Trophoblast cell (in vitro differentiated cells and primary cell): ENCODE measurements around the gene BRD3OS.

ENCODE experiments used
- DNase-seq, 2 donors: peaks; one replicate each; pipeline ENCODE4 v3.0.0-alpha.2; 2016
- H2AFZ ChIP-seq: 2 replicates; pipeline ENCODE4 v1.6.1; 2013; ENCODE audit warnings: low read length, moderate library complexity, mild to moderate bottlenecking; ENCODE audit not compliant: insufficient read depth, poor library complexity
- H2AK5ac ChIP-seq: 2 replicates; pipeline ENCODE4 v1.6.1; 2013; ENCODE audit warnings: mild to moderate bottlenecking, low read length
- H2BK120ac ChIP-seq: 2 replicates; pipeline ENCODE4 v1.6.1; 2013; ENCODE audit warnings: low read length, mild to moderate bottlenecking, moderate library complexity; ENCODE audit not compliant: insufficient read depth, poor library complexity
- H2BK12ac ChIP-seq: 2 replicates; pipeline ENCODE4 v1.6.1; 2013; ENCODE audit warnings: mild to moderate bottlenecking, low read length, moderate library complexity
- H2BK5ac ChIP-seq: 2 replicates; pipeline ENCODE4 v1.6.1; 2013; ENCODE audit warnings: low read length, low read depth, moderate library complexity, mild to moderate bottlenecking; ENCODE audit not compliant: poor library complexity
- H3K14ac ChIP-seq: 2 replicates; pipeline ENCODE4 v1.6.1; 2013; ENCODE audit warnings: mild to moderate bottlenecking, low read length
- H3K18ac ChIP-seq: 2 replicates; pipeline ENCODE4 v1.6.1; 2013; ENCODE audit warnings: mild to moderate bottlenecking, low read length
- H3K23ac ChIP-seq: 2 replicates; pipeline ENCODE4 v1.6.1; 2013; ENCODE audit warnings: low read length
- H3K27ac ChIP-seq: 2 replicates; pipeline ENCODE4 v1.5.1; 2013; ENCODE audit warnings: low read depth, mild to moderate bottlenecking, inconsistent platforms, low read length, moderate library complexity
- H3K27me3 ChIP-seq: 2 replicates; pipeline ENCODE4 v1.6.1; 2013; ENCODE audit warnings: inconsistent platforms, mild to moderate bottlenecking, low read length, moderate library complexity; ENCODE audit not compliant: insufficient read depth
- H3K36me3 ChIP-seq, 2 experiments: 1 replicate in 1 of 2; 2 replicates in 1 of 2; pipeline ENCODE4 v1.6.1; 2013; ENCODE audit warnings: low read length in 2 of 2, mild to moderate bottlenecking in 2 of 2, moderate library complexity in 1 of 2; ENCODE audit not compliant: insufficient read depth in 2 of 2, control insufficient read depth in 1 of 2
- H3K4ac ChIP-seq: 2 replicates; pipeline ENCODE4 v1.6.1; 2013; ENCODE audit warnings: low read depth, mild to moderate bottlenecking, low read length, moderate library complexity
- H3K4me1 ChIP-seq, 2 experiments: 1 replicate in 1 of 2; 2 replicates in 1 of 2; pipeline ENCODE4 v1.6.1; 2013; ENCODE audit warnings: low read length in 2 of 2, mild to moderate bottlenecking in 2 of 2, moderate library complexity in 1 of 2; ENCODE audit not compliant: insufficient read depth in 2 of 2, control insufficient read depth in 1 of 2
- H3K4me2 ChIP-seq: 2 replicates; pipeline ENCODE4 v1.6.1; 2013; ENCODE audit warnings: inconsistent platforms, mild to moderate bottlenecking, low read length, moderate library complexity
- H3K4me3 ChIP-seq: 2 replicates; pipeline ENCODE4 v1.5.1; 2013; ENCODE audit warnings: mild to moderate bottlenecking, low read depth, low read length, inconsistent platforms
- H3K79me1 ChIP-seq: one replicate; pipeline ENCODE4 v1.6.1; 2013; ENCODE audit warnings: low read length
- H3K79me2 ChIP-seq: 2 replicates; pipeline ENCODE4 v1.6.1; 2013; ENCODE audit warnings: low read length, mild to moderate bottlenecking; ENCODE audit not compliant: control insufficient read depth, insufficient read depth, poor library complexity
- H3K9ac ChIP-seq: 2 replicates; pipeline ENCODE4 v1.6.1; 2013; ENCODE audit warnings: mild to moderate bottlenecking, low read length
- H3K9me3 ChIP-seq: 2 replicates; pipeline ENCODE4 v1.6.1; 2013; ENCODE audit warnings: low read depth, mild to moderate bottlenecking, control low read depth, inconsistent platforms, low read length; ENCODE audit not compliant: insufficient read depth
- H4K12ac ChIP-seq: 2 replicates; pipeline ENCODE4 v1.6.1; 2013; ENCODE audit warnings: low read depth, mild to moderate bottlenecking, low read length, moderate library complexity
- H4K8ac ChIP-seq: 2 replicates; pipeline ENCODE4 v1.6.1; 2013; ENCODE audit warnings: low read depth, mild to moderate bottlenecking, low read length, moderate library complexity
- H4K91ac ChIP-seq: one replicate; pipeline ENCODE4 v1.6.1; 2013; ENCODE audit warnings: low read depth, mild to moderate bottlenecking, low read length, moderate library complexity
- WGBS: extraction: QIAGEN DNeasy Blood & Tissue Kit; methylation state at CpG from one replicate; pipeline ENCODE4 v1.1.7; 2013; ENCODE audit warnings: missing lambda C conversion rate; ENCODE audit not compliant: insufficient read length, insufficient coverage; ENCODE audit errors: extremely low coverage; 5-methylcytosine and 5-hydroxymethylcytosine counted together

BRD3OS gene

GRCh38 chr9:134002796-134003195 lies 22.5 kb upstream of the BRD3OS start:
- Histone ChIP-seq H3K9me3 (peaks cover 3% of the 10 kb centered on the region), H3K4me3 (no peak overlapping the region), H3K18ac (no peak overlapping the region), H3K4me1 (no peaks in the 10 kb centered on the region), H3K9ac (no peak overlapping the region), H2BK120ac (no peak overlapping the region), H3K4me2 (no peak overlapping the region), H3K27me3 (no peaks in the 10 kb centered on the region), H3K36me3 (no peaks in the 10 kb centered on the region), H4K12ac (no peak overlapping the region), H4K8ac (no peak overlapping the region), H3K23ac (no peak overlapping the region), H3K79me1 (no peaks in the 10 kb centered on the region), H2BK5ac (no peak overlapping the region), H3K79me2 (no peaks in the 10 kb centered on the region), H3K4ac (no peak overlapping the region), H2BK12ac (no peak overlapping the region), H4K91ac (no peak overlapping the region), H2AK5ac (no peak overlapping the region), H3K14ac (no peak overlapping the region), H3K27ac (no peak overlapping the region), H2AFZ (no peak overlapping the region)
- DNase-seq, result no peak
- no CpG with 5 or more reads among the region's 2 CpGs for WGBS

- Histone ChIP-seq H4K12ac (no peak overlapping the region), H3K18ac (no peak overlapping the region), H3K4me2 (no peak overlapping the region), H3K23ac (no peak overlapping the region), H3K27ac (no peak overlapping the region), H2BK12ac (no peak overlapping the region), H3K4me1 (no peaks in the 10 kb centered on the region), H2BK120ac (no peak overlapping the region), H2AFZ (no peak overlapping the region), H3K27me3 (no peaks in the 10 kb centered on the region), H3K9me3 (peaks cover 3% of the 10 kb centered on the region), H3K14ac (no peak overlapping the region), H3K9ac (no peak overlapping the region), H2BK5ac (no peak overlapping the region), H4K8ac (no peak overlapping the region), H3K79me2 (no peaks in the 10 kb centered on the region), H3K4ac (no peak overlapping the region), H4K91ac (no peak overlapping the region), H3K4me3 (no peak overlapping the region), H3K79me1 (no peaks in the 10 kb centered on the region), H2AK5ac (no peak overlapping the region), H3K36me3 (no peaks in the 10 kb centered on the region)
- 83% methylated on average over 2 of the region's 2 CpGs for WGBS
- no peak for DNase-seq
These were observed 22.0 kb upstream of the BRD3OS start for GRCh38 chr9:134003237-134003636.

DNA sequence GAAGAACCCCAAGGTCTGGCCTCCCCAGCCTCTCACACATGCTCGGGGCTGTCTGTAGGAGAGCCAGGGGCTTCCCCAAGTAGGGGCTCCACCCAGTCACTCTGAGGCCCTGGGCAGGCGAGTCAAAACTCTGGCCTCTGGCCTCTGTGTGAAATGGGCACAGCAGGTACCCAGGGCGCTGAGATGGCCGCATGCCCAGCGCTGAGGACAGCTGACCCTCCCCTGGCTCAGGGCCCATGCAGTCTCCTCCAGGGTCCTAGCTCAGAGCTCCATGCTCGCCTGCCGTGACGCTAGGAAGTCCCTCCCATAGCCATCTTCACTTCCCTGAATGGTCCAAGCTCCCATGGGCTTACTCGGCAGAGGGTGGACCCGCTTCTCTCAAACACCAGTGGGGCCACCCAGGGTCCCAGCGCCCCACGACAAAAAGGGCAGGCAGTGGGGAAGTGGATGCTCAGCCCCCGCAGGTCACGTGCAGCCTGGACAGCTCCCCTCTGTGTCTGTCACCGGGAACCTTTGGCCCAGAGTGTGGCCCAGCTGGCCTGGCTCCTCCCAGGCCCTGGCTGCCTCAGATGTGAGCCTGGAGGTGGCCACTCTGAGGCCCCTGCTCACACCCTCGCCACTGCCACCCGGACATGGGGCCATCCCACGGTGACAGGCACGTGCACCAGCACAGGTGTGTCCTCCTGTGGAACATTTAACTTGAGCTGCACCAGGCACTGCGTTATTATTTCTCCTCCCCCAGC lies 21.0 kb upstream of the BRD3OS start:
- Histone ChIP-seq H3K79me1 (no peaks in the 10 kb centered on the region), H3K14ac (no peak overlapping the region), H3K23ac (no peak overlapping the region), H3K18ac (no peak overlapping the region), H3K9me3 (peaks cover 3% of the 10 kb centered on the region), H2AFZ (no peak overlapping the region), H3K79me2 (no peaks in the 10 kb centered on the region), H3K4me1 (no peaks in the 10 kb centered on the region), H2AK5ac (no peak overlapping the region), H3K4ac (no peak overlapping the region), H4K91ac (no peak overlapping the region), H2BK12ac (no peak overlapping the region), H3K27ac (no peak overlapping the region), H4K12ac (no peak overlapping the region), H3K4me2 (no peak overlapping the region), H3K36me3 (no peaks in the 10 kb centered on the region), H3K27me3 (no peaks in the 10 kb centered on the region), H3K4me3 (no peak overlapping the region), H4K8ac (no peak overlapping the region), H2BK120ac (no peak overlapping the region), H3K9ac (no peak overlapping the region), H2BK5ac (no peak overlapping the region)
- DNase-seq, result no peak
- no CpG with 5 or more reads among the region's 20 CpGs for WGBS

DNA sequence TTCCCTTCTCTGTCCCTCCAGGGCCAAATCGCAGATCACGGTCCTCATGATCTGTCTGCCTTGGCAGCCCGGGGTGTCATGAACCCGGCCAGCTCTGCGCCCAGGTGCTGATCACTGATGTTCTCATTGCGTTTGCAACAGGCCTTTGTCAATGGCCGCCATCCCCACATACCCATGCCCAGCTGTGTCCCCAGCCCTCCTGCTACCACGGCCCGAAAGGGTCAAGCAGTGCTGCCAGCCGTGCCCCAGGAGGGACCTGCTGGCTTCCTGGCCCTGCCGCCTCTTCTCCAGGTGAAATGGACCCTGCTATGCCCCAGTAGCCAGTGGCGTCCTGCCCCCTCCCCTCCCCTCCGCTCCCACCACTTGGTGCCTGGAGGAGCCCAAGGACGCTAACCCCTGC lies 20.4 kb upstream of the BRD3OS start:
- H3K4ac ChIP-seq, result no peak overlapping the region
- H3K79me2 ChIP-seq, result no peaks in the 10 kb centered on the region
- no peak overlapping the region for H2BK5ac ChIP-seq
- H3K27ac ChIP-seq, result no peak overlapping the region
- no peak overlapping the region for H3K18ac ChIP-seq
- DNase-seq, result no peak
- no peaks in the 10 kb centered on the region for H3K79me1 ChIP-seq
- no peak overlapping the region for H2BK120ac ChIP-seq
- no peak overlapping the region for H2AK5ac ChIP-seq
- no peak overlapping the region for H3K14ac ChIP-seq
- no peak overlapping the region for H2BK12ac ChIP-seq
- no peak overlapping the region for H3K4me2 ChIP-seq
- peaks cover 3% of the 10 kb centered on the region for H3K9me3 ChIP-seq
- H3K9ac ChIP-seq, result no peak overlapping the region
- no peak overlapping the region for H3K23ac ChIP-seq
- H3K36me3 ChIP-seq, result no peaks in the 10 kb centered on the region
- no peaks in the 10 kb centered on the region for H3K4me1 ChIP-seq
- H2AFZ ChIP-seq, result no peak overlapping the region
- H3K4me3 ChIP-seq, result no peak overlapping the region
- no peaks in the 10 kb centered on the region for H3K27me3 ChIP-seq
- no peak overlapping the region for H4K12ac ChIP-seq
- no CpG with 5 or more reads among the region's 14 CpGs for WGBS
- no peak overlapping the region for H4K8ac ChIP-seq
- no peak overlapping the region for H4K91ac ChIP-seq
